ENCODE measurements around the gene CADM1.

DNA sequence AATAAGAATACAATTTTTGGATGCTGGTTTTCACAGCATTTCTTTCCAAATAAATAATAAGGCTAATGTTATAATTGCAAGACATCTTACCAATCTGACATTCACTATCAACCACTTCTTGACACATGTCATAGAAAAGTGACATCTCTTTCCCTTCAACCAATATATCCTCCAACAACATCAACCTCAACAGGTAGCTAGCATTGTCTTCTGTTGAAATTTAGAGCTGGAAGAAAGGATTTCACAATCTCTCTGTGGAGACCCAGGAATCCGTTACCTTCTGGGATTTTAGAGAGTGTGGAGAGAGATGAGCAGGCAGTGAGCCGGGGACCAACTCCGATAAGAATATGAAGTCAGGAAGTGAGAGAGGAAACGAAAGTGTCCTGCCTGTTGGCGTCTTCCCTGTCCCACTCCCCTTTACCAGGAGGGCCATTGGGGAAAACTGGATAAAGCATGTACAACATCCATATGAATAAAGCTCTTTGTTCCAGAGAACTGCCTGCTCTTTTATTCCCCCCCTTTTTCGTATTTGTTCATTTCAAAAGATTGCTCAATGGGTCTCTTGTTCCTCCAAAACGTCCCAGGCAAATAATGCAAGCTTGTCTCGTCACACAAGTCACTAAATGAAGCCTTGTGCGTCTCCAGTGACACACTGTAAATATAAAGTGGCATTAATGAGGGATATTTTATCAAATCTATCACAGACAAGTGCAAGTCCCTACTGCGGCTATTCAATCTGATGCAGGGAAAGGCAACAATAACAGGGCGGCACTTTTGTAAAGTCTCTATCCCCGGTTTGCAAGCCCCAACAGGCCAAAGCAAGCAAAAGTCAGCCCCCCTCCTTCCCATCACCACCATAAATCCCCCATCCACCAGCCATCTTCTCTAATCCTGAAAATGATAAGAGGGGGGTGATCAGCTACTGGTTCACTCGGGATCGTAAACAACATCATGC, 3.4 kb downstream of the CADM1 start:
- TF ChIP-seq, protein P1, sequence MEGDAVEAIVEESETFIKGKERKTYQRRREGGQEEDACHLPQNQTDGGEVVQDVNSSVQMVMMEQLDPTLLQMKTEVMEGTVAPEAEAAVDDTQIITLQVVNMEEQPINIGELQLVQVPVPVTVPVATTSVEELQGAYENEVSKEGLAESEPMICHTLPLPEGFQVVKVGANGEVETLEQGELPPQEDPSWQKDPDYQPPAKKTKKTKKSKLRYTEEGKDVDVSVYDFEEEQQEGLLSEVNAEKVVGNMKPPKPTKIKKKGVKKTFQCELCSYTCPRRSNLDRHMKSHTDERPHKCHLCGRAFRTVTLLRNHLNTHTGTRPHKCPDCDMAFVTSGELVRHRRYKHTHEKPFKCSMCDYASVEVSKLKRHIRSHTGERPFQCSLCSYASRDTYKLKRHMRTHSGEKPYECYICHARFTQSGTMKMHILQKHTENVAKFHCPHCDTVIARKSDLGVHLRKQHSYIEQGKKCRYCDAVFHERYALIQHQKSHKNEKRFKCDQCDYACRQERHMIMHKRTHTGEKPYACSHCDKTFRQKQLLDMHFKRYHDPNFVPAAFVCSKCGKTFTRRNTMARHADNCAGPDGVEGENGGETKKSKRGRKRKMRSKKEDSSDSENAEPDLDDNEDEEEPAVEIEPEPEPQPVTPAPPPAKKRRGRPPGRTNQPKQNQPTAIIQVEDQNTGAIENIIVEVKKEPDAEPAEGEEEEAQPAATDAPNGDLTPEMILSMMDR (IDR thresholded peaks at IDR 0.05): no peak
- no peak for TF ChIP-seq EP300 (IDR thresholded peaks at IDR 0.05)

Measured in stomach (tissue), 4 donors.